GM23338 (cell line): ENCODE data around the gene EPPIN. TPM values are rescaled to one million over a fixed set of nuclear protein-coding genes. Genes with fewer than 3 reads are reported as not detected.

Experiments used
- ATAC-seq: fragments of 200-7000 bp; cut with Tn5 transposase; 3 replicates; pipeline ENCODE4 v1.9.1; 2020
- DNase-seq: peaks from one replicate; pipeline ENCODE4 v3.0.0-alpha.2; 2015; ENCODE audit warnings: low spot score
- H2AFZ ChIP-seq: fragments of 200-600 bp; sonication (generic); 2 replicates; pipeline ENCODE4 v1.8.0; 2016; ENCODE audit warnings: antibody characterized with exemption, mild to moderate bottlenecking, moderate library complexity
- H3F3A ChIP-seq: fragments of 200-600 bp; sonication (generic); replicated peaks from 2 replicates; pipeline ENCODE4 v1.8.0; 2017; ENCODE audit warnings: antibody characterized with exemption, mixed run types, low read depth
- H3K27ac ChIP-seq: fragments of 200-600 bp; sonication (generic); 2 replicates; pipeline ENCODE4 v1.6.1; 2016; ENCODE audit warnings: low read depth
- H3K27me3 ChIP-seq: fragments of 200-600 bp; sonication (generic); 2 replicates; pipeline ENCODE4 v1.8.0; 2016; ENCODE audit warnings: mild to moderate bottlenecking, mixed run types, moderate library complexity; ENCODE audit not compliant: insufficient read depth
- H3K36me3 ChIP-seq: fragments of 200-600 bp; sonication (generic); 2 replicates; pipeline ENCODE4 v1.8.0; 2016; ENCODE audit warnings: mild to moderate bottlenecking; ENCODE audit not compliant: insufficient read depth
- H3K4me1 ChIP-seq: fragments of 200-600 bp; sonication (generic); 2 replicates; pipeline ENCODE4 v1.8.0; 2016; ENCODE audit warnings: mild to moderate bottlenecking, moderate library complexity; ENCODE audit not compliant: insufficient read depth
- H3K4me2 ChIP-seq: fragments of 200-600 bp; sonication (generic); 2 replicates; pipeline ENCODE4 v1.7.1; 2017; ENCODE audit warnings: mixed run types
- H3K4me3 ChIP-seq: fragments of 200-600 bp; sonication (generic); 2 replicates; pipeline ENCODE4 v1.6.1; 2016; ENCODE audit warnings: mixed run types
- H3K79me2 ChIP-seq: fragments of 200-600 bp; sonication (generic); replicated peaks from 2 replicates; pipeline ENCODE4 v1.8.0; 2017; ENCODE audit warnings: mild to moderate bottlenecking; ENCODE audit not compliant: insufficient read depth
- H3K9me2 ChIP-seq: fragments of 200-600 bp; sonication (generic); 2 replicates; pipeline ENCODE4 v1.8.0; 2017; ENCODE audit not compliant: insufficient read depth
- H4K20me1 ChIP-seq: fragments of 200-600 bp; sonication (generic); replicated peaks from 2 replicates; pipeline ENCODE4 v1.8.0; 2017; ENCODE audit warnings: mild to moderate bottlenecking; ENCODE audit not compliant: insufficient read depth
- H3K27ac Mint-ChIP-seq: 2 replicates; pipeline ENCODE4 v1.8.0; 2020; ENCODE audit warnings: inconsistent platforms, mild to moderate bottlenecking, moderate library complexity, mixed read lengths
- H3K27me3 Mint-ChIP-seq: 3 replicates; pipeline ENCODE4 v1.8.0; 2022; ENCODE audit warnings: low read depth, mild to moderate bottlenecking, moderate library complexity, mixed read lengths, inconsistent platforms; ENCODE audit not compliant: insufficient read depth, poor library complexity
- H3K36me3 Mint-ChIP-seq: 3 replicates; pipeline ENCODE4 v1.8.0; 2021; ENCODE audit warnings: low read depth, mild to moderate bottlenecking, inconsistent platforms, moderate library complexity, mixed read lengths
- H3K4me1 Mint-ChIP-seq: 3 replicates; pipeline ENCODE4 v1.8.0; 2020; ENCODE audit warnings: mild to moderate bottlenecking, inconsistent platforms, mixed read lengths
- H3K4me3 Mint-ChIP-seq: 3 replicates; pipeline ENCODE4 v1.8.0; 2021; ENCODE audit warnings: moderate library complexity, mild to moderate bottlenecking, inconsistent platforms, mixed read lengths
- H3K9me3 Mint-ChIP-seq: 3 replicates; pipeline ENCODE4 v1.8.0; 2020; ENCODE audit warnings: moderate library complexity, mild to moderate bottlenecking, inconsistent platforms, mixed read lengths
- POLR2AphosphoS5 ChIP-seq: IDR thresholded peaks from 2 replicates; pipeline ENCODE4 v1.6.1; 2016; ENCODE audit warnings: antibody characterized with exemption, low read depth
- STAT1 ChIP-seq: IDR thresholded peaks from one replicate; pipeline ENCODE4 v1.6.1; 2016; ENCODE audit warnings: antibody characterized with exemption; ENCODE audit not compliant: unreplicated experiment
- polyA plus RNA-seq: library from polyadenylated mRNA; unstranded; fragments of >200 nt; fragmentation: Nextera tagmentation; extraction: Ambion mirVana; gene quantifications from 2 replicates; pipeline ENCODE4 v1.2.1, GENCODE V29; 2016
- total RNA-seq: library from RNA; depleted of rRNA; stranded (reverse); fragments of >200 nt; shearing (Covaris generic); gene quantifications from 2 replicates; pipeline ENCODE4 v1.2.3, GENCODE V29; 2014
- TF ChIP-seq, protein P1 (sequence below): fragments of 250-450 bp; sonication (Bioruptor Pico); IDR thresholded peaks from 2 replicates; pipeline ENCODE4 v1.5.0; 2020; ENCODE audit warnings: mild to moderate bottlenecking, moderate library complexity
- TF ChIP-seq, protein P2 (sequence below): IDR thresholded peaks from one replicate; pipeline ENCODE4 v1.6.1; 2018; ENCODE audit warnings: antibody characterized with exemption; ENCODE audit not compliant: unreplicated experiment
- TF ChIP-seq, protein P3 (sequence below): IDR thresholded peaks from 2 replicates; pipeline ENCODE4 v1.6.1; 2016; ENCODE audit warnings: antibody characterized with exemption

The EPPIN gene
- total and polyA plus RNA-seq, 2 experiments from 2014 or later = 0.78 TPM; not detected in 1

DNA sequence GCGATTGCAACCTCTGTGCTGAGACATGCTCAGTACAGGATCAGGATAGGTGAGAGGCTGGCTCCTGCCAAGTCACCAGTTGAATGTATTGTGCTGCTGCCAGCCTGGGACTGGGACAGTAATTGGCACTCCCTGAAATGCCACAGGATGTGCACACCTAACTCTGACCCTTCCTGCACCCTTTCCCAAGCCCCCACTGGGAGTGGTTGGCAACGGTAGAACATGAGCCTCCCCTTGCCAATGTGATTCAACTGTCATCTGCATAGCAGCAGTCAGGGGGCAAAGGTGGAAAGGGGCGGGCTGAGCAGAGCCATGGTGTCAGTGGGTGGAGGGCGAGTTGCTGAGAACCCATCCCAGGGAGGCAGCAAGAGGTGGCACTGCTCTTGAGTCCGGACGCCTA lies 47.2 kb downstream of the EPPIN start:
- TF ChIP-seq, protein P1, sequence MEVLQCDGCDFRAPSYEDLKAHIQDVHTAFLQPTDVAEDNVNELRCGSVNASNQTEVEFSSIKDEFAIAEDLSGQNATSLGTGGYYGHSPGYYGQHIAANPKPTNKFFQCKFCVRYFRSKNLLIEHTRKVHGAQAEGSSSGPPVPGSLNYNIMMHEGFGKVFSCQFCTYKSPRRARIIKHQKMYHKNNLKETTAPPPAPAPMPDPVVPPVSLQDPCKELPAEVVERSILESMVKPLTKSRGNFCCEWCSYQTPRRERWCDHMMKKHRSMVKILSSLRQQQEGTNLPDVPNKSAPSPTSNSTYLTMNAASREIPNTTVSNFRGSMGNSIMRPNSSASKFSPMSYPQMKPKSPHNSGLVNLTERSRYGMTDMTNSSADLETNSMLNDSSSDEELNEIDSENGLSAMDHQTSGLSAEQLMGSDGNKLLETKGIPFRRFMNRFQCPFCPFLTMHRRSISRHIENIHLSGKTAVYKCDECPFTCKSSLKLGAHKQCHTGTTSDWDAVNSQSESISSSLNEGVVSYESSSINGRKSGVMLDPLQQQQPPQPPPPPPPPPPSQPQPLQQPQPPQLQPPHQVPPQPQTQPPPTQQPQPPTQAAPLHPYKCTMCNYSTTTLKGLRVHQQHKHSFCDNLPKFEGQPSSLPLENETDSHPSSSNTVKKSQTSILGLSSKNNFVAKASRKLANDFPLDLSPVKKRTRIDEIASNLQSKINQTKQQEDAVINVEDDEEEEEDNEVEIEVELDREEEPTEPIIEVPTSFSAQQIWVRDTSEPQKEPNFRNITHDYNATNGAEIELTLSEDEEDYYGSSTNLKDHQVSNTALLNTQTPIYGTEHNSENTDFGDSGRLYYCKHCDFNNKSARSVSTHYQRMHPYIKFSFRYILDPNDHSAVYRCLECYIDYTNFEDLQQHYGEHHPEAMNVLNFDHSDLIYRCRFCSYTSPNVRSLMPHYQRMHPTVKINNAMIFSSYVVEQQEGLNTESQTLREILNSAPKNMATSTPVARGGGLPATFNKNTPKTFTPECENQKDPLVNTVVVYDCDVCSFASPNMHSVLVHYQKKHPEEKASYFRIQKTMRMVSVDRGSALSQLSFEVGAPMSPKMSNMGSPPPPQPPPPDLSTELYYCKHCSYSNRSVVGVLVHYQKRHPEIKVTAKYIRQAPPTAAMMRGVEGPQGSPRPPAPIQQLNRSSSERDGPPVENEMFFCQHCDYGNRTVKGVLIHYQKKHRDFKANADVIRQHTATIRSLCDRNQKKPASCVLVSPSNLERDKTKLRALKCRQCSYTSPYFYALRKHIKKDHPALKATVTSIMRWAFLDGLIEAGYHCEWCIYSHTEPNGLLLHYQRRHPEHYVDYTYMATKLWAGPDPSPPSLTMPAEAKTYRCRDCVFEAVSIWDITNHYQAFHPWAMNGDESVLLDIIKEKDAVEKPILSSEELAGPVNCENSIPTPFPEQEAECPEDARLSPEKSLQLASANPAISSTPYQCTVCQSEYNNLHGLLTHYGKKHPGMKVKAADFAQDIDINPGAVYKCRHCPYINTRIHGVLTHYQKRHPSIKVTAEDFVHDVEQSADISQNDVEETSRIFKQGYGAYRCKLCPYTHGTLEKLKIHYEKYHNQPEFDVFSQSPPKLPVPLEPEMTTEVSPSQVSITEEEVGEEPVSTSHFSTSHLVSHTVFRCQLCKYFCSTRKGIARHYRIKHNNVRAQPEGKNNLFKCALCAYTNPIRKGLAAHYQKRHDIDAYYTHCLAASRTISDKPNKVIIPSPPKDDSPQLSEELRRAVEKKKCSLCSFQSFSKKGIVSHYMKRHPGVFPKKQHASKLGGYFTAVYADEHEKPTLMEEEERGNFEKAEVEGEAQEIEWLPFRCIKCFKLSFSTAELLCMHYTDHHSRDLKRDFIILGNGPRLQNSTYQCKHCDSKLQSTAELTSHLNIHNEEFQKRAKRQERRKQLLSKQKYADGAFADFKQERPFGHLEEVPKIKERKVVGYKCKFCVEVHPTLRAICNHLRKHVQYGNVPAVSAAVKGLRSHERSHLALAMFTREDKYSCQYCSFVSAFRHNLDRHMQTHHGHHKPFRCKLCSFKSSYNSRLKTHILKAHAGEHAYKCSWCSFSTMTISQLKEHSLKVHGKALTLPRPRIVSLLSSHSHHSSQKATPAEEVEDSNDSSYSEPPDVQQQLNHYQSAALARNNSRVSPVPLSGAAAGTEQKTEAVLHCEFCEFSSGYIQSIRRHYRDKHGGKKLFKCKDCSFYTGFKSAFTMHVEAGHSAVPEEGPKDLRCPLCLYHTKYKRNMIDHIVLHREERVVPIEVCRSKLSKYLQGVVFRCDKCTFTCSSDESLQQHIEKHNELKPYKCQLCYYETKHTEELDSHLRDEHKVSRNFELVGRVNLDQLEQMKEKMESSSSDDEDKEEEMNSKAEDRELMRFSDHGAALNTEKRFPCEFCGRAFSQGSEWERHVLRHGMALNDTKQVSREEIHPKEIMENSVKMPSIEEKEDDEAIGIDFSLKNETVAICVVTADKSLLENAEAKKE (CRISPR knock-in tag) = no peak
- TF ChIP-seq, protein P2, sequence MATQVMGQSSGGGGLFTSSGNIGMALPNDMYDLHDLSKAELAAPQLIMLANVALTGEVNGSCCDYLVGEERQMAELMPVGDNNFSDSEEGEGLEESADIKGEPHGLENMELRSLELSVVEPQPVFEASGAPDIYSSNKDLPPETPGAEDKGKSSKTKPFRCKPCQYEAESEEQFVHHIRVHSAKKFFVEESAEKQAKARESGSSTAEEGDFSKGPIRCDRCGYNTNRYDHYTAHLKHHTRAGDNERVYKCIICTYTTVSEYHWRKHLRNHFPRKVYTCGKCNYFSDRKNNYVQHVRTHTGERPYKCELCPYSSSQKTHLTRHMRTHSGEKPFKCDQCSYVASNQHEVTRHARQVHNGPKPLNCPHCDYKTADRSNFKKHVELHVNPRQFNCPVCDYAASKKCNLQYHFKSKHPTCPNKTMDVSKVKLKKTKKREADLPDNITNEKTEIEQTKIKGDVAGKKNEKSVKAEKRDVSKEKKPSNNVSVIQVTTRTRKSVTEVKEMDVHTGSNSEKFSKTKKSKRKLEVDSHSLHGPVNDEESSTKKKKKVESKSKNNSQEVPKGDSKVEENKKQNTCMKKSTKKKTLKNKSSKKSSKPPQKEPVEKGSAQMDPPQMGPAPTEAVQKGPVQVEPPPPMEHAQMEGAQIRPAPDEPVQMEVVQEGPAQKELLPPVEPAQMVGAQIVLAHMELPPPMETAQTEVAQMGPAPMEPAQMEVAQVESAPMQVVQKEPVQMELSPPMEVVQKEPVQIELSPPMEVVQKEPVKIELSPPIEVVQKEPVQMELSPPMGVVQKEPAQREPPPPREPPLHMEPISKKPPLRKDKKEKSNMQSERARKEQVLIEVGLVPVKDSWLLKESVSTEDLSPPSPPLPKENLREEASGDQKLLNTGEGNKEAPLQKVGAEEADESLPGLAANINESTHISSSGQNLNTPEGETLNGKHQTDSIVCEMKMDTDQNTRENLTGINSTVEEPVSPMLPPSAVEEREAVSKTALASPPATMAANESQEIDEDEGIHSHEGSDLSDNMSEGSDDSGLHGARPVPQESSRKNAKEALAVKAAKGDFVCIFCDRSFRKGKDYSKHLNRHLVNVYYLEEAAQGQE = no peak
- TF ChIP-seq, protein P3, sequence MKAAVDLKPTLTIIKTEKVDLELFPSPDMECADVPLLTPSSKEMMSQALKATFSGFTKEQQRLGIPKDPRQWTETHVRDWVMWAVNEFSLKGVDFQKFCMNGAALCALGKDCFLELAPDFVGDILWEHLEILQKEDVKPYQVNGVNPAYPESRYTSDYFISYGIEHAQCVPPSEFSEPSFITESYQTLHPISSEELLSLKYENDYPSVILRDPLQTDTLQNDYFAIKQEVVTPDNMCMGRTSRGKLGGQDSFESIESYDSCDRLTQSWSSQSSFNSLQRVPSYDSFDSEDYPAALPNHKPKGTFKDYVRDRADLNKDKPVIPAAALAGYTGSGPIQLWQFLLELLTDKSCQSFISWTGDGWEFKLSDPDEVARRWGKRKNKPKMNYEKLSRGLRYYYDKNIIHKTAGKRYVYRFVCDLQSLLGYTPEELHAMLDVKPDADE = no peak
- TF ChIP-seq STAT1 = no peak
- TF ChIP-seq POLR2AphosphoS5 = no peak
- H3K9me3 Mint-ChIP-seq = no peaks in the 10 kb centered on the region
- Histone ChIP-seq H3K4me2 (no peak overlapping the region), H3K27me3 (no peaks in the 10 kb centered on the region), H2AFZ (peak overlapping the region; percentile 28; the same call in 1 of the 2 replicates), H3K27ac (no peak overlapping the region), H3F3A (no peaks in the 10 kb centered on the region), H3K4me1 (no peaks in the 10 kb centered on the region), H3K9me2 (no peaks in the 10 kb centered on the region), H3K79me2 (no peaks in the 10 kb centered on the region), H4K20me1 (no peaks in the 10 kb centered on the region), H3K36me3 (no peaks in the 10 kb centered on the region), H3K4me3 (no peak overlapping the region)
- H3K36me3 Mint-ChIP-seq = no peaks in the 10 kb centered on the region
- no peak overlapping the region for H3K27ac Mint-ChIP-seq
- no peak for DNase-seq
- peaks cover 2% of the 10 kb centered on the region for H3K27me3 Mint-ChIP-seq
- no peaks in the 10 kb centered on the region for H3K4me1 Mint-ChIP-seq
- H3K4me3 Mint-ChIP-seq = no peak overlapping the region
- no peak; the same call in 2 of the 3 replicates for ATAC-seq
